ENCODE results near the gene POU2AF2.

DNA sequence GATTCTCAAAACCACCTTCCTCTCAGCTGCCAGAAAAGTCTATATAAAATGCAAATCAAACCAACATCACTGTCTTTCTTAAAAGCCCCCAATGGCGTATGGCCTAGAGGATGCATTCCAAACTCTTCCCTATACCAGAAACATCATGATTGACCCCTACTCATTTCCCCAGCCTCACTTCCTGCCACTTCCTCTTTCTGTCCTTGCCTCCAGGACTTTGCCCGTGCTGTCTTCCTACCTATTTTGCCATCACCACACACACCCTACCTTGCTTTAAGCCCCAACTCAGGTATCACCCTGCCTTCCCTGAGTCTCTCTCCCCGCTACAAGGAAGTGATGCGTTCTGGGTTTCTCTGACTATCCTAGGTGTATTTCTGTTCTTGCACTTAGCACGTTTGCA is 8.1 kb downstream of the POU2AF2 start:
- TF ChIP-seq, protein P1, sequence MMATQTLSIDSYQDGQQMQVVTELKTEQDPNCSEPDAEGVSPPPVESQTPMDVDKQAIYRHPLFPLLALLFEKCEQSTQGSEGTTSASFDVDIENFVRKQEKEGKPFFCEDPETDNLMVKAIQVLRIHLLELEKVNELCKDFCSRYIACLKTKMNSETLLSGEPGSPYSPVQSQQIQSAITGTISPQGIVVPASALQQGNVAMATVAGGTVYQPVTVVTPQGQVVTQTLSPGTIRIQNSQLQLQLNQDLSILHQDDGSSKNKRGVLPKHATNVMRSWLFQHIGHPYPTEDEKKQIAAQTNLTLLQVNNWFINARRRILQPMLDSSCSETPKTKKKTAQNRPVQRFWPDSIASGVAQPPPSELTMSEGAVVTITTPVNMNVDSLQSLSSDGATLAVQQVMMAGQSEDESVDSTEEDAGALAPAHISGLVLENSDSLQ (IDR thresholded peaks at IDR 0.05): no peak
- TF ChIP-seq LEF1 (IDR thresholded peaks at IDR 0.05; ENCODE audit: borderline replicate concordance) (no peak), SUZ12 (IDR thresholded peaks at IDR 0.05) (no peak), BHLHE40 (IDR thresholded peaks at IDR 0.05; ENCODE audit: borderline replicate concordance) (no peak), TARDBP (IDR thresholded peaks at IDR 0.05) (no peak), FOXK2 (IDR thresholded peaks at IDR 0.05) (no peak), ELF4 (IDR thresholded peaks at IDR 0.05) (no peak), ARNT (IDR thresholded peaks at IDR 0.05) (no peak), FOXM1 (IDR thresholded peaks at IDR 0.05; ENCODE audit: borderline replicate concordance) (no peak)
